PC-9 (cell line): ENCODE measurements around the gene SYNPR. TPM values are rescaled to one million over a fixed set of nuclear protein-coding genes. Genes with fewer than 3 reads are reported as not detected.

Source experiments
- BruUV-seq: library from RNA; stranded (reverse); fragments of 400-500 nt; replicated peaks from 2 replicates; lab custom pipeline; 2021; lab: Mats Ljungman, UMichigan
- CTCF ChIA-PET: fragments of 300-600 bp; sonication (Branson Sonifier 250); formaldehyde crosslinking; loops from one replicate; lab custom pipeline; 2022; ENCODE audit warnings: antibody characterized with exemption; lab: Charles Lee
- POLR2A ChIA-PET: fragments of 300-600 bp; sonication (Branson Sonifier 250); formaldehyde crosslinking; loops from one replicate; lab custom pipeline; 2022; ENCODE audit warnings: antibody characterized with exemption; ENCODE audit not compliant: unreplicated experiment; lab: Charles Lee
- DNase-seq, 2 experiments: peaks; one replicate each; pipeline versions ENCODE4 v3.0.0 to v3.0.0-alpha.2; 2015 to 2022; ENCODE audit warnings: mixed read lengths in 1 of 2
- H2AFZ ChIP-seq: fragments of 200-600 bp; sonication (generic); 2 replicates; pipeline ENCODE4 v1.8.1; 2017; ENCODE audit warnings: antibody characterized with exemption
- H3F3A ChIP-seq: fragments of 200-600 bp; sonication (generic); 2 replicates; pipeline ENCODE4 v1.8.1; 2017; ENCODE audit warnings: antibody characterized with exemption, mild to moderate bottlenecking, low read depth; ENCODE audit not compliant: insufficient read depth
- H3K27ac ChIP-seq: fragments of 200-600 bp; sonication (generic); 2 replicates; pipeline ENCODE4 v1.6.1; 2016; ENCODE audit warnings: mixed run types
- H3K27me3 ChIP-seq: fragments of 200-600 bp; sonication (generic); 2 replicates; pipeline ENCODE4 v1.6.1; 2016; ENCODE audit warnings: low read depth, mixed run types; ENCODE audit not compliant: insufficient read depth
- H3K36me3 ChIP-seq: fragments of 200-600 bp; sonication (generic); 2 replicates; pipeline ENCODE4 v1.6.1; 2016; ENCODE audit warnings: low read depth, mixed run types
- H3K4me1 ChIP-seq: fragments of 200-600 bp; sonication (generic); replicated peaks from 2 replicates; pipeline ENCODE4 v1.6.1; 2016; ENCODE audit warnings: mixed run types; ENCODE audit not compliant: insufficient read depth
- H3K4me2 ChIP-seq: fragments of 200-600 bp; sonication (generic); 2 replicates; pipeline ENCODE4 v1.6.1; 2017; ENCODE audit warnings: mixed run types
- H3K4me3 ChIP-seq: fragments of 200-600 bp; sonication (generic); 2 replicates; pipeline ENCODE4 v1.6.1; 2016; ENCODE audit warnings: mixed run types
- H3K79me2 ChIP-seq: fragments of 200-600 bp; sonication (generic); 2 replicates; pipeline ENCODE4 v1.6.1; 2017; ENCODE audit warnings: low read depth, mixed run types
- H3K9me2 ChIP-seq: fragments of 200-600 bp; sonication (generic); 2 replicates; pipeline ENCODE4 v1.8.1; 2017; ENCODE audit warnings: mild to moderate bottlenecking; ENCODE audit not compliant: insufficient read depth
- H3K9me3 ChIP-seq: fragments of 200-600 bp; sonication (generic); 2 replicates; pipeline ENCODE4 v1.8.1; 2016; ENCODE audit warnings: low read depth; ENCODE audit not compliant: insufficient read depth
- H4K20me1 ChIP-seq: fragments of 200-600 bp; sonication (generic); 2 replicates; pipeline ENCODE4 v1.8.1; 2017; ENCODE audit not compliant: insufficient read depth
- CTCF ChIP-seq: fragments of 200-600 bp; sonication (generic); conservative IDR thresholded peaks from 2 replicates; pipeline ENCODE4 v1.6.1; 2017; ENCODE audit warnings: mixed run types, antibody characterized with exemption, mild to moderate bottlenecking, moderate library complexity
- EZH2 ChIP-seq: fragments of 200-600 bp; sonication (generic); IDR thresholded peaks from 2 replicates; pipeline ENCODE4 v1.8.0; 2017; ENCODE audit warnings: antibody characterized with exemption, low read depth
- intact Hi-C: fragments of 100-400 bp; cut with micrococcal nuclease; formaldehyde crosslinking; loops from one replicate; pipeline ENCODE4 v1.10.0; 2022; ENCODE audit not compliant: unreplicated experiment
- total RNA-seq: library from RNA; stranded (reverse); gene quantifications from 2 replicates; pipeline ENCODE4 v1.2.3, GENCODE V29; 2021

SYNPR gene
- total RNA-seq, 1 experiment from 2014 or later, result not detected

DNA sequence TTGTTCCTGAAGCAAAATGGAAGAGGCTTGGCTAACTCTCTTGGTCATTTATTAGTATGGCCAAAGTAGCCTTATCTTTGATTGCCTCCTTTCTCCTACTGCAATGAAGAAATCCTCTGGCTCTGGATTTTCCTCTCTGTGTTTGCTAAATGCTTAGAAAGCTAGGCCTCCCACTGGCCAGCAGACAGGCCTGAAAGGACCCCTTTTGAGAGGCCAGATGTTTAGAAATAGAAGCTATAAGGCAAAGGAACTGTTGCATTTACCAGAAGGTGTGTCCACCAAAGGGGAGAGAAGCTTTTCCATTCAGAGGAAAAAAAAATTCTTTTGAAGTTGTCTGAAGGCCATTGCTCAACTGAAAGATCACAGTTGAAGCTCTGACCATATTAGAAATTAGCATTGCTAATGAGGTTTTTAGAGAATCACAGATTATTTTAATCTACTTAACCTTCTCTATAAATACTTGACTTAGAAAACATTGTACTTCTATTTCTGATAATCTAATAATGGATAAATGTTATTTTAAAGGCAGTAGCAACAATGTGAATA is 160.8 kb downstream of the SYNPR start:
- DNase-seq, result no peak
- ChIA-PET CTCF (no interaction called here), POLR2A (no interaction called here)
- intact Hi-C loops, result no loop called here
- TF ChIP-seq CTCF, result no peak
- no peak for TF ChIP-seq EZH2
- Histone ChIP-seq H3K4me1 (no peaks in the 10 kb centered on the region), H3K27ac (no peak overlapping the region), H2AFZ (no peak overlapping the region), H3K9me2 (no peaks in the 10 kb centered on the region), H3K9me3 (no peaks in the 10 kb centered on the region), H3F3A (no peaks in the 10 kb centered on the region), H3K27me3 (no peaks in the 10 kb centered on the region), H3K36me3 (no peaks in the 10 kb centered on the region), H3K4me3 (no peak overlapping the region), H4K20me1 (no peaks in the 10 kb centered on the region), H3K4me2 (no peak overlapping the region), H3K79me2 (no peaks in the 10 kb centered on the region)
- BruUV-seq, result no TSS peak

DNA sequence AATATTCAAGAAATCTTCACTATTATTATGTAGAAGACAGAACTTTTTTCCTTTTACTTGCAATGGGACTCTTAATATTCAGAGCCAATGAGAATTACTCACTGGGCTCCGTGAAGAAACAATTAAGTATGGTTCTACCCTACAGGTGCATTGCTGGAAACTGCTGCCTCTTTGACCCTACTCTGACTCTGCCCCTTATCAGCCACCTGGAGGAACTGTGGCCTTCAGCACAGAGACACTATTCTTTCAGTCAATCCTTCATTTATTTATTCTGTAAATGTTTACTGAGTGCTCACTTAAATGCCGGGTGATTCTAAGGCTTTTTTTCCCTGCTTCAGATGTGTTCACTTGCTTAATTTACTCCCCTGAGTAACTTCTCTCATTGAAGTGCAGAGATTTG is 163.2 kb downstream of the SYNPR start:
- H2AFZ ChIP-seq, result no peak overlapping the region
- DNase-seq, result no peak
- no TSS peak for BruUV-seq
- H3F3A ChIP-seq, result no peaks in the 10 kb centered on the region
- no peak overlapping the region for H3K4me3 ChIP-seq
- ChIA-PET CTCF (no interaction called here), POLR2A (no interaction called here)
- H3K4me1 ChIP-seq, result no peaks in the 10 kb centered on the region
- no peaks in the 10 kb centered on the region for H3K9me2 ChIP-seq
- H4K20me1 ChIP-seq, result no peaks in the 10 kb centered on the region
- H3K79me2 ChIP-seq, result no peaks in the 10 kb centered on the region
- no peak for TF ChIP-seq CTCF
- no peak for TF ChIP-seq EZH2
- H3K4me2 ChIP-seq, result no peak overlapping the region
- H3K36me3 ChIP-seq, result no peaks in the 10 kb centered on the region
- intact Hi-C loops, result no loop called here
- no peaks in the 10 kb centered on the region for H3K27me3 ChIP-seq
- H3K27ac ChIP-seq, result no peak overlapping the region
- H3K9me3 ChIP-seq, result no peaks in the 10 kb centered on the region

GRCh38 chr3:63442918-63443317 is 164.8 kb downstream of the SYNPR start:
- H3K9me2 ChIP-seq, result no peaks in the 10 kb centered on the region
- no peaks in the 10 kb centered on the region for H3K27me3 ChIP-seq
- CTCF ChIA-PET, result no interaction called here
- intact Hi-C loops, result no loop called here
- no peaks in the 10 kb centered on the region for H3F3A ChIP-seq
- no peak overlapping the region for H2AFZ ChIP-seq
- H3K4me1 ChIP-seq, result no peaks in the 10 kb centered on the region
- H3K36me3 ChIP-seq, result no peaks in the 10 kb centered on the region
- H3K27ac ChIP-seq, result no peak overlapping the region
- POLR2A ChIA-PET, result no interaction called here
- TF ChIP-seq CTCF (no peak), EZH2 (no peak)
- no peaks in the 10 kb centered on the region for H3K9me3 ChIP-seq
- no peak overlapping the region for H3K4me2 ChIP-seq
- no peaks in the 10 kb centered on the region for H4K20me1 ChIP-seq
- H3K79me2 ChIP-seq, result no peaks in the 10 kb centered on the region
- no TSS peak for BruUV-seq
- DNase-seq, result no peak
- no peak overlapping the region for H3K4me3 ChIP-seq
